ENCODE results near the gene RTN4IP1. TPM values are rescaled to one million over a fixed set of nuclear protein-coding genes. Genes with fewer than 3 reads are reported as not detected.

Gene RTN4IP1
- total and polyA plus RNA-seq, 10 of the 15 experiments (the other 5 are each of a cell fraction or from before 2014, with no cell fraction given): 8.2 to 17.0 (median 9.8) TPM

DNA sequence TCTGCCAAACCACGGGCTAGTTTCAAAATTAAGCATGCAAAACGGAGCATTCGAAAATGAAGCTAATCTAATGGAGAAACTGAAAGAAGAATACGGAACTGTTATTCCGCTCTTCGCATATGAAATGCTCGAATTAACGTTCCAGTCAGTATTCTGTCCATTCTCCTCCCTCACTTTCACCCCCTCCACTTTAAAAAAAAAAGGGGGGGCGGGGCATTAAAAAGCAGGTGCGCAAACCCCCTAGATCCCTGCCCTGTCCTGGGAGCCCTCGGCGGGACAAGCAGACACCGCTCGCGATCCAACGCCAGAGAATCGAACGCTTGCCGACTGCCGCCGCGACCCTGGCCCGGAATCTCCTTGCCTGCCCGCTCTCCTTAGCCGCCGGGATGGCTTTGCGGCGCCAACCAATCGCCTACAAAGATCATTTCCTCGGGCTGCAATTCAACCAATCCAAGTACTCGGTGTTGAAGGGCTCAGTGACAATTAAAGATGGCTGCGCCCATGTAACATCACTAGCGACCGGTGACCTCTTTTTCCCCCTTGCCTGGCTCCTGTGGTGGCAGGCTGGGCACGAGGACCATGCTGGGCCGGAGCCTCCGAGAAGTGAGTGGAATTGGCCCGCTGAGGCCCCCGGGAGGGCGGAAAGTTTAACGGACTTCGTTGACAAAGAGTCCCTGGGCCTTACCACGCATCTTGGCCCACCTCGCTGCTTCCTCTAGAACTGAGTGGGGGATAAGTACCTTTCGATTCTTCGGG lies at the start of gene RTN4IP1, which contains the start of gene QRSL1 (continued):
- TF ChIP-seq RAD51 (IDR thresholded peaks at IDR 0.05) (no peak), BMI1 (IDR thresholded peaks at IDR 0.05; ENCODE audit: borderline replicate concordance) (no peak), ETV6 (conservative IDR thresholded peaks at IDR 0.05 in 1 of 2, IDR thresholded peaks at IDR 0.05 in 1 of 2; ENCODE audit: borderline replicate concordance in 1 of 2, low read depth in 1 of 2) (no peak), NR2C2 (IDR thresholded peaks at IDR 0.05; ENCODE audit: borderline replicate concordance, control insufficient read depth, insufficient read length, low read depth) (no peak), ZNF207 (IDR thresholded peaks at IDR 0.05; ENCODE audit: borderline replicate concordance) (no peak; the same call in 1 of the 2 replicates), CHD1 (IDR thresholded peaks at IDR 0.05; ENCODE audit: low read depth, low read length) (0 out of 2 replicates have a peak, but pooled peaks have one; percentile 29), GATAD2B (conservative IDR thresholded peaks at IDR 0.05; ENCODE audit: low read depth) (0 out of 2 replicates have a peak, but pooled peaks have one; percentile 50), NRF1 (conservative IDR thresholded peaks at IDR 0.05; ENCODE audit: low read depth, low read length) (no peak), SIX5 (IDR thresholded peaks at IDR 0.05; ENCODE audit: low read depth, low read length, severe bottlenecking) (peak; percentile 60), CREB1 (IDR thresholded peaks at IDR 0.05; ENCODE audit: low read depth) (peak; percentile 80), RB1 (IDR thresholded peaks at IDR 0.05; ENCODE audit: borderline replicate concordance) (peak; percentile 73; the same call in 1 of the 2 replicates), DPF2 (IDR thresholded peaks at IDR 0.05) (no peak), MEF2B (IDR thresholded peaks at IDR 0.05; ENCODE audit: partially characterized antibody, poor library complexity, severe bottlenecking) (no peak), NFXL1 (IDR thresholded peaks at IDR 0.05; ENCODE audit: borderline replicate concordance) (no peak), FOXK2 (IDR thresholded peaks at IDR 0.05) (no peak), ESRRA (IDR thresholded peaks at IDR 0.05; ENCODE audit: low read length) (no peak), ZBED1 (IDR thresholded peaks at IDR 0.05; ENCODE audit: borderline replicate concordance) (no peak), TARDBP (IDR thresholded peaks at IDR 0.05; ENCODE audit: borderline replicate concordance) (no peak; the same call in 1 of the 2 replicates), CEBPB (IDR thresholded peaks at IDR 0.05; ENCODE audit: borderline replicate concordance in 1 of 2, low read depth in 2 of 2, low read length in 2 of 2) (no peak), CHD4 (IDR thresholded peaks at IDR 0.05) (no peak), CBX5 (IDR thresholded peaks at IDR 0.05; ENCODE audit: low read depth) (0 out of 2 replicates have a peak, but pooled peaks have one; percentile 46)
- TF ChIP-seq, protein P1, sequence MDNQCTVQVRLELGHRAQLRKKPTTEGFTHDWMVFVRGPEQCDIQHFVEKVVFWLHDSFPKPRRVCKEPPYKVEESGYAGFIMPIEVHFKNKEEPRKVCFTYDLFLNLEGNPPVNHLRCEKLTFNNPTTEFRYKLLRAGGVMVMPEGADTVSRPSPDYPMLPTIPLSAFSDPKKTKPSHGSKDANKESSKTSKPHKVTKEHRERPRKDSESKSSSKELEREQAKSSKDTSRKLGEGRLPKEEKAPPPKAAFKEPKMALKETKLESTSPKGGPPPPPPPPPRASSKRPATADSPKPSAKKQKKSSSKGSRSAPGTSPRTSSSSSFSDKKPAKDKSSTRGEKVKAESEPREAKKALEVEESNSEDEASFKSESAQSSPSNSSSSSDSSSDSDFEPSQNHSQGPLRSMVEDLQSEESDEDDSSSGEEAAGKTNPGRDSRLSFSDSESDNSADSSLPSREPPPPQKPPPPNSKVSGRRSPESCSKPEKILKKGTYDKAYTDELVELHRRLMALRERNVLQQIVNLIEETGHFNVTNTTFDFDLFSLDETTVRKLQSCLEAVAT (IDR thresholded peaks at IDR 0.05): peak; percentile 69
- TF ChIP-seq, protein P2, sequence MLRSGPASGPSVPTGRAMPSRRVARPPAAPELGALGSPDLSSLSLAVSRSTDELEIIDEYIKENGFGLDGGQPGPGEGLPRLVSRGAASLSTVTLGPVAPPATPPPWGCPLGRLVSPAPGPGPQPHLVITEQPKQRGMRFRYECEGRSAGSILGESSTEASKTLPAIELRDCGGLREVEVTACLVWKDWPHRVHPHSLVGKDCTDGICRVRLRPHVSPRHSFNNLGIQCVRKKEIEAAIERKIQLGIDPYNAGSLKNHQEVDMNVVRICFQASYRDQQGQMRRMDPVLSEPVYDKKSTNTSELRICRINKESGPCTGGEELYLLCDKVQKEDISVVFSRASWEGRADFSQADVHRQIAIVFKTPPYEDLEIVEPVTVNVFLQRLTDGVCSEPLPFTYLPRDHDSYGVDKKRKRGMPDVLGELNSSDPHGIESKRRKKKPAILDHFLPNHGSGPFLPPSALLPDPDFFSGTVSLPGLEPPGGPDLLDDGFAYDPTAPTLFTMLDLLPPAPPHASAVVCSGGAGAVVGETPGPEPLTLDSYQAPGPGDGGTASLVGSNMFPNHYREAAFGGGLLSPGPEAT (IDR thresholded peaks at IDR 0.05; ENCODE audit: low read depth): peak; percentile 93
- TF ChIP-seq, protein P3, sequence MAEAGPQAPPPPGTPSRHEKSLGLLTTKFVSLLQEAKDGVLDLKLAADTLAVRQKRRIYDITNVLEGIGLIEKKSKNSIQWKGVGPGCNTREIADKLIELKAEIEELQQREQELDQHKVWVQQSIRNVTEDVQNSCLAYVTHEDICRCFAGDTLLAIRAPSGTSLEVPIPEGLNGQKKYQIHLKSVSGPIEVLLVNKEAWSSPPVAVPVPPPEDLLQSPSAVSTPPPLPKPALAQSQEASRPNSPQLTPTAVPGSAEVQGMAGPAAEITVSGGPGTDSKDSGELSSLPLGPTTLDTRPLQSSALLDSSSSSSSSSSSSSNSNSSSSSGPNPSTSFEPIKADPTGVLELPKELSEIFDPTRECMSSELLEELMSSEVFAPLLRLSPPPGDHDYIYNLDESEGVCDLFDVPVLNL (IDR thresholded peaks at IDR 0.05; ENCODE audit: low read depth, low read length): no peak

All from GM12878 (cell line).